HepG2 (cell line): ENCODE results near the gene PDLIM7. TPM values are rescaled to one million over a fixed set of nuclear protein-coding genes. Genes with fewer than 3 reads are reported as not detected.

ENCODE experiments used
- CHCHD3 ChIP-seq: sonication (generic); formaldehyde crosslinking; IDR thresholded peaks from 2 replicates; pipeline ENCODE4 v1.8.0; 2022; ENCODE audit warnings: mild to moderate bottlenecking, missing genetic modification reagents, moderate library complexity
- CHD4 ChIP-seq: fragments of 200-600 bp; sonication (generic); IDR thresholded peaks from 2 replicates; pipeline ENCODE4 v1.7.0; 2017; ENCODE audit warnings: mild to moderate bottlenecking, low read length, borderline replicate concordance
- HIVEP1 ChIP-seq: sonication (generic); formaldehyde crosslinking; IDR thresholded peaks from 2 replicates; pipeline ENCODE4 v1.4.0; 2020; ENCODE audit warnings: mild to moderate bottlenecking, missing genetic modification reagents
- MAFK ChIP-seq, 2 experiments: IDR thresholded peaks in 1 of 2; conservative IDR thresholded peaks in 1 of 2; 2 replicates each; pipeline ENCODE4 v1.6.1; 2011; ENCODE audit warnings: improper control_type of control experiment in 2 of 2, low read length in 2 of 2
- MXD1 ChIP-seq: sonication (generic); formaldehyde crosslinking; IDR thresholded peaks from 2 replicates; pipeline ENCODE4 v1.4.0; 2020; ENCODE audit warnings: mild to moderate bottlenecking, missing genetic modification reagents
- NBN ChIP-seq: fragments of 450-650 bp; conservative IDR thresholded peaks from 2 replicates; pipeline ENCODE4 v1.6.1; 2017
- NFE2 ChIP-seq: sonication (generic); formaldehyde crosslinking; IDR thresholded peaks from 2 replicates; pipeline ENCODE4 v1.4.0; 2020; ENCODE audit warnings: missing genetic modification reagents
- SMAD1 ChIP-seq: sonication (generic); formaldehyde crosslinking; IDR thresholded peaks from 2 replicates; pipeline ENCODE4 v1.4.0; 2020; ENCODE audit warnings: missing genetic modification reagents, low read depth, mild to moderate bottlenecking, borderline replicate concordance
- SRF ChIP-seq: IDR thresholded peaks from 2 replicates; pipeline ENCODE4 v1.6.1; 2011; ENCODE audit warnings: mild to moderate bottlenecking, low read depth, low read length, moderate library complexity
- WIZ ChIP-seq: sonication (generic); formaldehyde crosslinking; IDR thresholded peaks from 2 replicates; pipeline ENCODE4 v1.5.1; 2020; ENCODE audit warnings: mild to moderate bottlenecking, missing genetic modification reagents
- ZBED4 ChIP-seq: sonication (generic); formaldehyde crosslinking; IDR thresholded peaks from 2 replicates; pipeline ENCODE4 v1.4.0; 2020; ENCODE audit warnings: missing genetic modification reagents, borderline replicate concordance
- ZBTB20 ChIP-seq: sonication (generic); formaldehyde crosslinking; IDR thresholded peaks from 2 replicates; pipeline ENCODE4 v1.8.1; 2023; ENCODE audit warnings: missing genetic modification reagents, low read depth, mild to moderate bottlenecking, borderline replicate concordance
- ZBTB43 ChIP-seq: sonication (generic); formaldehyde crosslinking; conservative IDR thresholded peaks from 2 replicates; pipeline ENCODE4 v1.4.0; 2020; ENCODE audit warnings: missing genetic modification reagents
- ZNF335 ChIP-seq: sonication (generic); formaldehyde crosslinking; IDR thresholded peaks from 2 replicates; pipeline ENCODE4 v1.4.0; 2020; ENCODE audit warnings: missing genetic modification reagents
- ZZZ3 ChIP-seq: sonication (generic); formaldehyde crosslinking; IDR thresholded peaks from 2 replicates; pipeline ENCODE4 v1.4.0; 2020; ENCODE audit warnings: missing genetic modification reagents, mild to moderate bottlenecking, borderline replicate concordance
- polyA plus RNA-seq, 8 experiments: library from polyadenylated mRNA; depleted of rRNA in 3 of 8; stranded (reverse) in 7 of 8; unstranded in 1 of 8; fragments of >200 nt; fragmentation: Illumina TruSeq in 4 of 8; extraction: Trizol in 4 of 8; gene quantifications; 2 replicates each; pipeline versions ENCODE4 v1.2.1 to v1.2.3, GENCODE V29; 2011 to 2016; ENCODE audit warnings: low read depth in 4 of 8, missing spikeins in 1 of 8, mixed read lengths in 1 of 8; ENCODE audit not compliant: insufficient read depth in 1 of 8
- total RNA-seq, 5 experiments: library from RNA; depleted of rRNA; stranded (reverse); fragments of >200 nt; fragmentation: Illumina TruSeq; extraction: Trizol; gene quantifications; 2 replicates each; pipeline ENCODE4 v1.2.3, GENCODE V29; 2016; ENCODE audit warnings: low read depth in 1 of 5
- TF ChIP-seq, protein P1 (sequence below): sonication (generic); formaldehyde crosslinking; conservative IDR thresholded peaks from 2 replicates; pipeline ENCODE4 v1.8.0; 2022; ENCODE audit warnings: low read depth, missing genetic modification reagents
- TF ChIP-seq, protein P2 (sequence below): sonication (generic); formaldehyde crosslinking; IDR thresholded peaks from 2 replicates; pipeline ENCODE4 v1.5.1; 2020; ENCODE audit warnings: mild to moderate bottlenecking, missing genetic modification reagents, borderline replicate concordance
- TF ChIP-seq, protein P3 (sequence below): sonication (generic); formaldehyde crosslinking; IDR thresholded peaks from 2 replicates; pipeline ENCODE4 v1.5.0; 2020; ENCODE audit warnings: mild to moderate bottlenecking, missing genetic modification reagents

The PDLIM7 gene
- total and polyA plus RNA-seq, 2 of the 13 experiments (the other 11 are each of a cell fraction or from before 2014, with no cell fraction given) = 21.1 to 31.3 TPM

- no peak; the same call in 1 of the 2 replicates for TF ChIP-seq ZBTB43 (CRISPR knock-in tag)
- no peak for TF ChIP-seq NBN
- TF ChIP-seq, protein P1, sequence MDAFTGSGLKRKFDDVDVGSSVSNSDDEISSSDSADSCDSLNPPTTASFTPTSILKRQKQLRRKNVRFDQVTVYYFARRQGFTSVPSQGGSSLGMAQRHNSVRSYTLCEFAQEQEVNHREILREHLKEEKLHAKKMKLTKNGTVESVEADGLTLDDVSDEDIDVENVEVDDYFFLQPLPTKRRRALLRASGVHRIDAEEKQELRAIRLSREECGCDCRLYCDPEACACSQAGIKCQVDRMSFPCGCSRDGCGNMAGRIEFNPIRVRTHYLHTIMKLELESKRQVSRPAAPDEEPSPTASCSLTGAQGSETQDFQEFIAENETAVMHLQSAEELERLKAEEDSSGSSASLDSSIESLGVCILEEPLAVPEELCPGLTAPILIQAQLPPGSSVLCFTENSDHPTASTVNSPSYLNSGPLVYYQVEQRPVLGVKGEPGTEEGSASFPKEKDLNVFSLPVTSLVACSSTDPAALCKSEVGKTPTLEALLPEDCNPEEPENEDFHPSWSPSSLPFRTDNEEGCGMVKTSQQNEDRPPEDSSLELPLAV (CRISPR knock-in tag) = no peak
- no peak for TF ChIP-seq ZNF335
- no peak; the same call in none of the 2 replicates for TF ChIP-seq MXD1 (CRISPR knock-in tag)
- no peak for TF ChIP-seq CHD4
- TF ChIP-seq NFE2 (CRISPR knock-in tag) = no peak
- peak; percentile 31; the same call in 1 of the 2 replicates for TF ChIP-seq CHCHD3 (CRISPR knock-in tag)
- no peak for TF ChIP-seq HIVEP1 (CRISPR knock-in tag)
- TF ChIP-seq SRF = no peak
- TF ChIP-seq ZBED4 (CRISPR knock-in tag) = no peak
- no peak; the same call in 1 of the 2 replicates for TF ChIP-seq WIZ (CRISPR knock-in tag)
- no peak for TF ChIP-seq MAFK (conservative IDR thresholded peaks at IDR 0.05 in 1 of 2, IDR thresholded peaks at IDR 0.05 in 1 of 2; ENCODE audit: low read length in 2 of 2)
- TF ChIP-seq, protein P2, sequence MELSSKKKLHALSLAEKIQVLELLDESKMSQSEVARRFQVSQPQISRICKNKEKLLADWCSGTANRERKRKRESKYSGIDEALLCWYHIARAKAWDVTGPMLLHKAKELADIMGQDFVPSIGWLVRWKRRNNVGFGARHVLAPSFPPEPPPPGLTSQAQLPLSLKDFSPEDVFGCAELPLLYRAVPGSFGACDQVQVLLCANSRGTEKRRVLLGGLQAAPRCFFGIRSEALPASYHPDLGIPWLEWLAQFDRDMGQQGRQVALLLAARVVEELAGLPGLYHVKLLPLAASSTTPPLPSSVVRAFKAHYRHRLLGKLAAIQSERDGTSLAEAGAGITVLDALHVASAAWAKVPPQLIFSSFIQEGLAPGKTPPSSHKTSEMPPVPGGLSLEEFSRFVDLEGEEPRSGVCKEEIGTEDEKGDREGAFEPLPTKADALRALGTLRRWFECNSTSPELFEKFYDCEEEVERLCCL (CRISPR knock-in tag) = peak; percentile 59; the same call in 1 of the 2 replicates
- no peak for TF ChIP-seq ZBTB20 (CRISPR knock-in tag)
- no peak for TF ChIP-seq ZZZ3 (CRISPR knock-in tag)
- TF ChIP-seq, protein P3, sequence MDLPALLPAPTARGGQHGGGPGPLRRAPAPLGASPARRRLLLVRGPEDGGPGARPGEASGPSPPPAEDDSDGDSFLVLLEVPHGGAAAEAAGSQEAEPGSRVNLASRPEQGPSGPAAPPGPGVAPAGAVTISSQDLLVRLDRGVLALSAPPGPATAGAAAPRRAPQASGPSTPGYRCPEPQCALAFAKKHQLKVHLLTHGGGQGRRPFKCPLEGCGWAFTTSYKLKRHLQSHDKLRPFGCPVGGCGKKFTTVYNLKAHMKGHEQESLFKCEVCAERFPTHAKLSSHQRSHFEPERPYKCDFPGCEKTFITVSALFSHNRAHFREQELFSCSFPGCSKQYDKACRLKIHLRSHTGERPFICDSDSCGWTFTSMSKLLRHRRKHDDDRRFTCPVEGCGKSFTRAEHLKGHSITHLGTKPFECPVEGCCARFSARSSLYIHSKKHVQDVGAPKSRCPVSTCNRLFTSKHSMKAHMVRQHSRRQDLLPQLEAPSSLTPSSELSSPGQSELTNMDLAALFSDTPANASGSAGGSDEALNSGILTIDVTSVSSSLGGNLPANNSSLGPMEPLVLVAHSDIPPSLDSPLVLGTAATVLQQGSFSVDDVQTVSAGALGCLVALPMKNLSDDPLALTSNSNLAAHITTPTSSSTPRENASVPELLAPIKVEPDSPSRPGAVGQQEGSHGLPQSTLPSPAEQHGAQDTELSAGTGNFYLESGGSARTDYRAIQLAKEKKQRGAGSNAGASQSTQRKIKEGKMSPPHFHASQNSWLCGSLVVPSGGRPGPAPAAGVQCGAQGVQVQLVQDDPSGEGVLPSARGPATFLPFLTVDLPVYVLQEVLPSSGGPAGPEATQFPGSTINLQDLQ (CRISPR knock-in tag) = no peak
- TF ChIP-seq SMAD1 = no peak
These were observed 42.3 kb downstream of the PDLIM7 start (continued) for GRCh38 chr5:177455036-177455660.
